ENCODE measurements around the gene CYTL1.
"Not testable (repeated sequence)": the region's sequence is repeated elsewhere in the genome, so short reads cannot be mapped to it uniquely, and the experiment has no call there.

Gene CYTL1, protein sequence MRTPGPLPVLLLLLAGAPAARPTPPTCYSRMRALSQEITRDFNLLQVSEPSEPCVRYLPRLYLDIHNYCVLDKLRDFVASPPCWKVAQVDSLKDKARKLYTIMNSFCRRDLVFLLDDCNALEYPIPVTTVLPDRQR

DNA sequence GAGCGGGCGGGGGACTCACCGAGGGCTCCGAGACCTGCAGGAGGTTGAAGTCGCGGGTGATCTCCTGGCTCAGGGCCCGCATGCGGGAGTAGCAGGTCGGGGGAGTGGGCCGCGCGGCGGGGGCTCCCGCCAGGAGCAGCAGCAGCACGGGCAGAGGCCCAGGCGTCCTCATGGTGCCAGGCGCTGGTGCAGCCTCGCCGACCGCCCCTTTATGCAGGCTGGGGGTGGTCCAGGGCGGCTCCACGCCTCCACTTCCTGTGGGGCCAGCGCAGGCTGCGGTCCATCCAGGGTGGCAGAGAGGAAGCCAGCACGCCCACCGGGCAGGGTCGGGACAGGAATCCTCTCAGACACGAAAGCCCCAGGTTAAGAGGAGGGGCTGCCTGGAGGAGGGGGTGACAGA, at the start of gene CYTL1:
Gene CYTL1, minus strand, starts transcription at position 185 of the 400 bp plus-strand sequence. Its CDS starts 13 bp downstream, at position 172.
- no peak for DNase-seq (ENCODE audit: extremely low read depth, insufficient read length)
- H3K4me3 ChIP-seq (replicated peaks; ENCODE audit: low read depth, low read length): no peak within 1 kb of the TSS
- no peaks in the 10 kb centered on the region; the same call in 1 of the 2 replicates for H3K27me3 ChIP-seq (replicated peaks; ENCODE audit: control insufficient read depth, insufficient read depth, low read length)
- TF ChIP-seq, protein P1, sequence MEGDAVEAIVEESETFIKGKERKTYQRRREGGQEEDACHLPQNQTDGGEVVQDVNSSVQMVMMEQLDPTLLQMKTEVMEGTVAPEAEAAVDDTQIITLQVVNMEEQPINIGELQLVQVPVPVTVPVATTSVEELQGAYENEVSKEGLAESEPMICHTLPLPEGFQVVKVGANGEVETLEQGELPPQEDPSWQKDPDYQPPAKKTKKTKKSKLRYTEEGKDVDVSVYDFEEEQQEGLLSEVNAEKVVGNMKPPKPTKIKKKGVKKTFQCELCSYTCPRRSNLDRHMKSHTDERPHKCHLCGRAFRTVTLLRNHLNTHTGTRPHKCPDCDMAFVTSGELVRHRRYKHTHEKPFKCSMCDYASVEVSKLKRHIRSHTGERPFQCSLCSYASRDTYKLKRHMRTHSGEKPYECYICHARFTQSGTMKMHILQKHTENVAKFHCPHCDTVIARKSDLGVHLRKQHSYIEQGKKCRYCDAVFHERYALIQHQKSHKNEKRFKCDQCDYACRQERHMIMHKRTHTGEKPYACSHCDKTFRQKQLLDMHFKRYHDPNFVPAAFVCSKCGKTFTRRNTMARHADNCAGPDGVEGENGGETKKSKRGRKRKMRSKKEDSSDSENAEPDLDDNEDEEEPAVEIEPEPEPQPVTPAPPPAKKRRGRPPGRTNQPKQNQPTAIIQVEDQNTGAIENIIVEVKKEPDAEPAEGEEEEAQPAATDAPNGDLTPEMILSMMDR (IDR thresholded peaks at IDR 0.05; ENCODE audit: insufficient read depth, low read length, poor library complexity, severe bottlenecking): no peak
- H3K36me3 ChIP-seq (ENCODE audit: control insufficient read depth, insufficient read depth, low read length): no peaks in the 10 kb centered on the region

DNA sequence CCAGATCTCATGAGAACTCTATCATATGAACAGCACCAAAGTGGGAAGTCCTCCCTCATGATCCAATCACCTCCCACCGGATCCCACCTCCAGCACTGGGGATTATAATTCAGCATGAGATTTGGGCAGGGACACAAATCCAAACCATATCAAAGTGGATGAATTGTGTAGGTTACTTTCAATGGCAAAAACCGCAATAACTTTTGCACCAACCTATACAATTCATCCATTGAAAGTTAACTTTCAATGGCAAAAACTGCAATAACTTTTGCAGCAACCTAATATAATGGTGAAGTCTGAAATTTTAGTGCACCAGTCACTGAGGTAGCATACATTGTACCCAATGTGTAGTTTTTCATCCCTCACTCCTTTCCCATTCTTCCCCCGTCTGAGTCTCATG, 48.6 kb upstream of the CYTL1 start:
- H3K27me3 ChIP-seq (replicated peaks; ENCODE audit: control insufficient read depth, insufficient read depth, low read length): no peaks in the 10 kb centered on the region
- TF ChIP-seq, protein P1 (IDR thresholded peaks at IDR 0.05; ENCODE audit: insufficient read depth, low read length, poor library complexity, severe bottlenecking): no peak
- H3K36me3 ChIP-seq (ENCODE audit: control insufficient read depth, insufficient read depth, low read length): no peaks in the 10 kb centered on the region
- no peak for DNase-seq (ENCODE audit: extremely low read depth, insufficient read length)
- no peak overlapping the region for H3K4me3 ChIP-seq (replicated peaks; ENCODE audit: low read depth, low read length)

GRCh38 chr4:5066968-5067367, 47.7 kb upstream of the CYTL1 start:
- not testable (repeated sequence) for H3K27me3 ChIP-seq (replicated peaks; ENCODE audit: control insufficient read depth, insufficient read depth, low read length); H3K36me3 ChIP-seq (ENCODE audit: control insufficient read depth, insufficient read depth, low read length); H3K4me3 ChIP-seq (replicated peaks; ENCODE audit: low read depth, low read length); DNase-seq (ENCODE audit: extremely low read depth, insufficient read length)

- DNase-seq (ENCODE audit: extremely low read depth, insufficient read length): no peak
- TF ChIP-seq, protein P1 (IDR thresholded peaks at IDR 0.05; ENCODE audit: insufficient read depth, low read length, poor library complexity, severe bottlenecking): no peak
- Histone ChIP-seq H3K27me3 (replicated peaks; ENCODE audit: control insufficient read depth, insufficient read depth, low read length) (no peaks in the 10 kb centered on the region), H3K4me3 (replicated peaks; ENCODE audit: low read depth, low read length) (no peak overlapping the region), H3K36me3 (ENCODE audit: control insufficient read depth, insufficient read depth, low read length) (no peaks in the 10 kb centered on the region)
Observed at GRCh38 chr4:5066101-5066500, 46.8 kb upstream of the CYTL1 start.

DNA sequence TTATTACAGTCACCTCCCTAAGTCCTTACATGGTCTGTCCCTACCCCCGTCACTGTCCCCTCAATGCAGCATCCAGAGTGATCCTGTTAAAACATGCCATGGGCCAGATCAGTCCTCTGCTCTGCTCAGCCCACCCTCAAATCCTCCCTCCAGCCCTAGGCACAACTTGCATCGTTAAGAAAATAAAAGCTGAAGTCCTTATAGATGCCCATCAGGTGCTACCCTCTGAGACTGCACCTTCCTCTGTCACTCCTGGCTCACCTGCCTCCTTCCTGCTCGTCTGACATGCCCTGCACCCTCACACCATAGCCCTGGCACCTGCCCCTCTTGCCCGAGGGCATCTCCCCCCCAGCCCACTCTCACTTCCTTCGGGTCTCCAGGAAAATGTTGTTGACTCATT, 36.2 kb upstream of the CYTL1 start:
- TF ChIP-seq, protein P1 (IDR thresholded peaks at IDR 0.05; ENCODE audit: insufficient read depth, low read length, poor library complexity, severe bottlenecking): no peak
- DNase-seq (ENCODE audit: extremely low read depth, insufficient read length): no peak
- no peaks in the 10 kb centered on the region for H3K36me3 ChIP-seq (ENCODE audit: control insufficient read depth, insufficient read depth, low read length)
- 0 out of 2 replicates have a peak, but pooled peaks cover 1% of the 10 kb centered on the region for H3K27me3 ChIP-seq (replicated peaks; ENCODE audit: control insufficient read depth, insufficient read depth, low read length)
- H3K4me3 ChIP-seq (replicated peaks; ENCODE audit: low read depth, low read length): no peak overlapping the region

DNA sequence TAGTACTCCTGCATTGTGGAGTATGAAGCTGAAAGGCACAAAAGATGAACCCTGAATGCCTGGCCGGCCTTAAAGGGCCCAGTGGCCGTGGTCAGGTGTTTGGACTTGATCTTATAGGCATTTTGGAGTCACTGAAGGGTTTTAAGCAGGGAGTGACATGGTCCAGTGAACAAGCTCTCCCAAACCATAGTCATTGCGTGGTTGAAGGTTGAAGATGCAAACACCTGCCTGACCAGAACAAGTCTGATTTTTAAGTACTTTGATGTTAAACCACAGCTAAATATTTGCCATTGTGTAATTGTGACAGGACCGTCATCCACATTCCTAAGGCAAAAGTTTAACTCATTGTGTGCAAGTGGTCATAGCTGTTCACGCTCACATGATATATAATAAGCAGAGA, 35.3 kb upstream of the CYTL1 start:
- Histone ChIP-seq H3K27me3 (replicated peaks; ENCODE audit: control insufficient read depth, insufficient read depth, low read length) (0 out of 2 replicates have a peak, but pooled peaks cover 1% of the 10 kb centered on the region), H3K4me3 (replicated peaks; ENCODE audit: low read depth, low read length) (no peak overlapping the region), H3K36me3 (ENCODE audit: control insufficient read depth, insufficient read depth, low read length) (no peaks in the 10 kb centered on the region)
- no peak for DNase-seq (ENCODE audit: extremely low read depth, insufficient read length)
- TF ChIP-seq, protein P1 (IDR thresholded peaks at IDR 0.05; ENCODE audit: insufficient read depth, low read length, poor library complexity, severe bottlenecking): no peak
